Mesenchymal stem cell (in vitro differentiated cells and primary cell): ENCODE data around the gene RABGAP1L.

Source experiments
- DNase-seq: peaks from one replicate; pipeline ENCODE4 v3.0.0-alpha.2; 2013
- H2AFZ ChIP-seq: one replicate; pipeline ENCODE4 v1.6.1; 2013; ENCODE audit warnings: low read depth, mild to moderate bottlenecking, control low read depth, inconsistent platforms, low read length, moderate library complexity
- H2AK5ac ChIP-seq: 2 replicates; pipeline ENCODE4 v1.6.1; 2013; ENCODE audit warnings: low read length, moderate library complexity, mild to moderate bottlenecking, inconsistent platforms; ENCODE audit not compliant: severe bottlenecking
- H2BK120ac ChIP-seq: one replicate; pipeline ENCODE4 v1.6.1; 2013; ENCODE audit warnings: low read depth, mild to moderate bottlenecking, inconsistent platforms, low read length, moderate library complexity
- H2BK12ac ChIP-seq, 2 experiments: one replicate each; pipeline ENCODE4 v1.6.1; 2013; ENCODE audit warnings: inconsistent platforms in 2 of 2, low read length in 2 of 2, mild to moderate bottlenecking in 2 of 2, moderate library complexity in 2 of 2, control low read depth in 1 of 2
- H2BK15ac ChIP-seq: one replicate; pipeline ENCODE4 v1.6.1; 2013; ENCODE audit warnings: mild to moderate bottlenecking, low read depth, inconsistent platforms; ENCODE audit not compliant: poor library complexity, severe bottlenecking
- H2BK5ac ChIP-seq: 2 replicates; pipeline ENCODE4 v1.6.1; 2013; ENCODE audit warnings: low read depth, mild to moderate bottlenecking, low read length, control low read depth, inconsistent platforms; ENCODE audit not compliant: poor library complexity, severe bottlenecking
- H3K14ac ChIP-seq, 2 experiments: one replicate each; pipeline ENCODE4 v1.6.1; 2013; ENCODE audit warnings: inconsistent platforms in 2 of 2, low read length in 2 of 2, control low read depth in 1 of 2, mild to moderate bottlenecking in 1 of 2, moderate library complexity in 1 of 2
- H3K18ac ChIP-seq, 2 experiments: one replicate each; pipeline ENCODE4 v1.6.1; 2013; ENCODE audit warnings: inconsistent platforms in 2 of 2, low read length in 2 of 2, control low read depth in 1 of 2, low read depth in 1 of 2, mild to moderate bottlenecking in 1 of 2
- H3K23ac ChIP-seq, 2 experiments: one replicate each; pipeline ENCODE4 v1.6.1; 2013; ENCODE audit warnings: inconsistent platforms in 2 of 2, low read length in 2 of 2, mild to moderate bottlenecking in 2 of 2, moderate library complexity in 2 of 2, control low read depth in 1 of 2
- H3K27ac ChIP-seq: 2 replicates; pipeline ENCODE4 v1.5.1; 2013; ENCODE audit warnings: mild to moderate bottlenecking, moderate library complexity, low read length, control low read depth, inconsistent platforms; ENCODE audit not compliant: poor library complexity, severe bottlenecking
- H3K27me3 ChIP-seq, 2 experiments: 2 replicates each; pipeline versions ENCODE4 v1.6.1 to v1.7.0; 2013; ENCODE audit warnings: low read length in 2 of 2, mild to moderate bottlenecking in 2 of 2, moderate library complexity in 2 of 2, control low read depth in 1 of 2, inconsistent platforms in 1 of 2; ENCODE audit not compliant: control insufficient read depth in 1 of 2, insufficient read depth in 1 of 2
- H3K36me3 ChIP-seq, 2 experiments: 2 replicates each; pipeline versions ENCODE4 v1.6.1 to v1.7.0; 2013; ENCODE audit warnings: low read length in 2 of 2, control low read depth in 1 of 2, inconsistent platforms in 1 of 2, low read depth in 1 of 2, mild to moderate bottlenecking in 1 of 2; ENCODE audit not compliant: insufficient read depth in 2 of 2, control insufficient read depth in 1 of 2
- H3K4ac ChIP-seq, 2 experiments: one replicate each; pipeline ENCODE4 v1.6.1; 2013; ENCODE audit warnings: inconsistent platforms in 2 of 2, low read length in 2 of 2, mild to moderate bottlenecking in 2 of 2, moderate library complexity in 2 of 2, control low read depth in 1 of 2, low read depth in 1 of 2
- H3K4me1 ChIP-seq: 2 replicates; pipeline ENCODE4 v1.6.1; 2013; ENCODE audit warnings: low read depth, low read length, control low read depth; ENCODE audit not compliant: control insufficient read depth, insufficient read depth
- H3K4me2 ChIP-seq: 2 replicates; pipeline ENCODE4 v1.6.1; 2013; ENCODE audit warnings: low read length, mild to moderate bottlenecking, inconsistent platforms; ENCODE audit not compliant: poor library complexity, severe bottlenecking
- H3K4me3 ChIP-seq, 2 experiments: 2 replicates each; pipeline versions ENCODE4 v1.5.1 to v1.7.0; 2013; ENCODE audit warnings: low read length in 2 of 2, mild to moderate bottlenecking in 2 of 2, control low read depth in 1 of 2, low read depth in 1 of 2; ENCODE audit not compliant: insufficient read depth in 1 of 2
- H3K79me1 ChIP-seq: replicated peaks from 2 replicates; pipeline ENCODE4 v1.6.1; 2013; ENCODE audit warnings: mild to moderate bottlenecking, control low read depth, low read length, inconsistent platforms; ENCODE audit not compliant: poor library complexity, severe bottlenecking
- H3K9ac ChIP-seq: 2 replicates; pipeline ENCODE4 v1.7.0; 2013; ENCODE audit warnings: mild to moderate bottlenecking, low read length, moderate library complexity
- H3K9me3 ChIP-seq: 2 replicates; pipeline ENCODE4 v1.7.0; 2013; ENCODE audit warnings: mild to moderate bottlenecking, low read length; ENCODE audit not compliant: control insufficient read depth
- H4K8ac ChIP-seq: one replicate; pipeline ENCODE4 v1.6.1; 2013; ENCODE audit warnings: inconsistent platforms, mild to moderate bottlenecking, low read length, moderate library complexity
- H4K91ac ChIP-seq: one replicate; pipeline ENCODE4 v1.6.1; 2013; ENCODE audit warnings: mild to moderate bottlenecking, low read length, inconsistent platforms
- WGBS: methylation state at CpG from one replicate; pipeline ENCODE4 v1.1.7; 2013; ENCODE audit warnings: mixed read lengths; 5-methylcytosine and 5-hydroxymethylcytosine counted together

The RABGAP1L gene

GRCh38 chr1:174215766-174216165 lies 56.4 kb downstream of the RABGAP1L start:
- H4K8ac ChIP-seq = no peak overlapping the region
- no peak overlapping the region for H2BK15ac ChIP-seq
- no peaks in the 10 kb centered on the region for H3K27me3 ChIP-seq
- 82% methylated on average over 1 of the region's 2 CpGs for WGBS
- DNase-seq = no peak
- no peaks in the 10 kb centered on the region for H3K9me3 ChIP-seq
- H2BK120ac ChIP-seq = no peak overlapping the region
- H2AFZ ChIP-seq = no peak overlapping the region
- H2AK5ac ChIP-seq = no peak overlapping the region
- peaks cover 0 to under 1% of the 10 kb centered on the region in 2 experiments for H3K36me3 ChIP-seq
- H4K91ac ChIP-seq = no peak overlapping the region
- H3K18ac ChIP-seq = no peak overlapping the region
- no peak overlapping the region for H3K4ac ChIP-seq
- H3K14ac ChIP-seq = no peak overlapping the region
- no peak overlapping the region for H3K23ac ChIP-seq
- no peak overlapping the region for H2BK5ac ChIP-seq
- no peak overlapping the region for H2BK12ac ChIP-seq
- H3K4me2 ChIP-seq = no peak overlapping the region
- no peak overlapping the region for H3K9ac ChIP-seq
- H3K27ac ChIP-seq = no peak overlapping the region
- H3K4me3 ChIP-seq = no peak overlapping the region
- peaks cover 5% of the 10 kb centered on the region for H3K79me1 ChIP-seq
- no peaks in the 10 kb centered on the region for H3K4me1 ChIP-seq

- no peak overlapping the region for H2AFZ ChIP-seq
- H2BK120ac ChIP-seq = no peak overlapping the region
- H3K27me3 ChIP-seq = no peaks in the 10 kb centered on the region
- no peak overlapping the region for H4K8ac ChIP-seq
- no peak overlapping the region for H3K27ac ChIP-seq
- no peak overlapping the region for H3K18ac ChIP-seq
- peak; percentile 37 for DNase-seq
- H3K14ac ChIP-seq = no peak overlapping the region
- no peak overlapping the region for H3K23ac ChIP-seq
- no peak overlapping the region for H3K4me2 ChIP-seq
- peak overlapping the region; percentile 33 for H3K9ac ChIP-seq
- no peak overlapping the region for H2BK15ac ChIP-seq
- H3K4ac ChIP-seq = no peak overlapping the region
- no peak overlapping the region for H2BK5ac ChIP-seq
- no peak overlapping the region for H4K91ac ChIP-seq
- peaks cover 3 to 9% of the 10 kb centered on the region in 2 experiments for H3K36me3 ChIP-seq
- no peak overlapping the region for H2AK5ac ChIP-seq
- no peaks in the 10 kb centered on the region for H3K9me3 ChIP-seq
- no peak overlapping the region for H2BK12ac ChIP-seq
- peaks cover 5% of the 10 kb centered on the region for H3K79me1 ChIP-seq
- no peak overlapping the region for H3K4me3 ChIP-seq
- WGBS = 64% methylated on average over 2 of the region's 3 CpGs
- no peaks in the 10 kb centered on the region for H3K4me1 ChIP-seq
Observed at GRCh38 chr1:174217248-174217647, 57.9 kb downstream of the RABGAP1L start.

- H4K91ac ChIP-seq = no peak overlapping the region
- 79% methylated on average over 1 of the region's 4 CpGs for WGBS
- no peak overlapping the region for H2BK120ac ChIP-seq
- H3K4me1 ChIP-seq = no peaks in the 10 kb centered on the region
- no peak overlapping the region for H2AK5ac ChIP-seq
- peaks cover 7 to 12% of the 10 kb centered on the region in 2 experiments for H3K36me3 ChIP-seq
- no peaks in the 10 kb centered on the region for H3K9me3 ChIP-seq
- H3K14ac ChIP-seq = no peak overlapping the region
- no peak overlapping the region for H4K8ac ChIP-seq
- peaks cover 5% of the 10 kb centered on the region for H3K79me1 ChIP-seq
- peak; percentile 55 for DNase-seq
- no peak overlapping the region for H2BK5ac ChIP-seq
- no peak overlapping the region for H2BK15ac ChIP-seq
- H3K18ac ChIP-seq = no peak overlapping the region
- no peaks in the 10 kb centered on the region for H3K27me3 ChIP-seq
- no peak overlapping the region for H3K23ac ChIP-seq
- H2AFZ ChIP-seq = no peak overlapping the region
- H3K9ac ChIP-seq = peak overlapping the region; percentile 33
- H3K27ac ChIP-seq = no peak overlapping the region
- no peak overlapping the region for H2BK12ac ChIP-seq
- no peak overlapping the region for H3K4me3 ChIP-seq
- H3K4me2 ChIP-seq = no peak overlapping the region
- no peak overlapping the region for H3K4ac ChIP-seq
Observed at GRCh38 chr1:174217787-174218574, 58.7 kb downstream of the RABGAP1L start.

GRCh38 chr1:174218983-174219382 lies 59.7 kb downstream of the RABGAP1L start:
- Histone ChIP-seq H3K4me3 (no peak overlapping the region), H3K14ac (no peak overlapping the region), H3K18ac (no peak overlapping the region), H2BK15ac (no peak overlapping the region), H4K8ac (no peak overlapping the region), H2AK5ac (no peak overlapping the region), H3K79me1 (peaks cover 5% of the 10 kb centered on the region), H3K27ac (no peak overlapping the region), H2BK5ac (no peak overlapping the region), H3K4ac (no peak overlapping the region), H3K36me3 (peaks cover 7 to 12% of the 10 kb centered on the region in 2 experiments), H3K9me3 (peaks cover 4% of the 10 kb centered on the region), H3K4me2 (no peak overlapping the region), H3K4me1 (no peaks in the 10 kb centered on the region), H3K23ac (no peak overlapping the region), H3K9ac (peak overlapping the region; percentile 28), H2AFZ (no peak overlapping the region), H2BK120ac (no peak overlapping the region), H3K27me3 (no peaks in the 10 kb centered on the region), H4K91ac (no peak overlapping the region), H2BK12ac (no peak overlapping the region)
- DNase-seq = no peak
